Breast epithelium (tissue), 4 donors: Measurements from ENCODE around the gene CPN1. TPM values are rescaled to one million over a fixed set of nuclear protein-coding genes. Genes with fewer than 3 reads are reported as not detected.

ENCODE experiments used
- DNase-seq, 2 donors: peaks; one replicate each; pipeline ENCODE4 v3.0.0-alpha.2; 2019; ENCODE audit warnings: low spot score in 2 of 2
- H3K27ac ChIP-seq, 2 donors: fragments of 200-600 bp; sonication (generic) in 1 of 2; one replicate each; pipeline ENCODE4 v1.5.1; 2016 to 2019; ENCODE audit warnings: mild to moderate bottlenecking in 1 of 2
- H3K27me3 ChIP-seq, 2 donors: fragments of 200-600 bp; sonication (generic) in 1 of 2; one replicate each; pipeline versions ENCODE4 v1.5.1 to v1.6.0; 2017 to 2019; ENCODE audit warnings: control low read depth in 1 of 2, mild to moderate bottlenecking in 1 of 2
- H3K36me3 ChIP-seq: fragments of 200-600 bp; one replicate; pipeline ENCODE4 v1.5.1; 2019
- H3K4me1 ChIP-seq, 2 donors: fragments of 200-600 bp; sonication (generic); one replicate each; pipeline ENCODE4 v1.5.1; 2016 to 2019; ENCODE audit warnings: control low read depth in 1 of 2
- H3K4me3 ChIP-seq, 3 donors: fragments of 200-600 bp; sonication (generic); 1 replicate in 2 of 3; 2 replicates in 1 of 3; pipeline ENCODE4 v1.5.1; 2016 to 2019; ENCODE audit warnings: mild to moderate bottlenecking in 3 of 3, moderate library complexity in 2 of 3
- H3K9me3 ChIP-seq, 2 donors: fragments of 200-600 bp; sonication (generic) in 1 of 2; one replicate each; pipeline ENCODE4 v1.5.1; 2016 to 2019; ENCODE audit warnings: control low read depth in 1 of 2
- POLR2A ChIP-seq: fragments of 450-650 bp; IDR thresholded peaks from one replicate; pipeline ENCODE4 v1.6.1; 2016; ENCODE audit warnings: antibody characterized with exemption, mild to moderate bottlenecking, moderate library complexity
- POLR2AphosphoS5 ChIP-seq, 3 donors: sonication (generic); formaldehyde crosslinking; IDR thresholded peaks; one replicate each; pipeline ENCODE4 v1.6.1; 2017; ENCODE audit warnings: antibody characterized with exemption in 3 of 3
- intact Hi-C: fragments of 100-400 bp; cut with DNase I; formaldehyde crosslinking; loops from one replicate; pipeline ENCODE4 v1.15.1; 2023; ENCODE audit warnings: low total_unique reads
- total RNA-seq, 3 donors: library from RNA; depleted of rRNA; stranded (reverse); fragments of >200 nt; gene quantifications; one replicate each; pipeline ENCODE4 v1.1.0, GENCODE V29; 2016
- TF ChIP-seq, protein P1 (sequence below), 3 donors: fragments of 450-650 bp; IDR thresholded peaks; one replicate each; pipeline ENCODE4 v1.5.1; 2016 to 2017; ENCODE audit warnings: antibody characterized with exemption in 3 of 3, mild to moderate bottlenecking in 3 of 3, moderate library complexity in 3 of 3

The CPN1 gene
- total RNA-seq, 3 donors from 2014 or later, result not detected

DNA sequence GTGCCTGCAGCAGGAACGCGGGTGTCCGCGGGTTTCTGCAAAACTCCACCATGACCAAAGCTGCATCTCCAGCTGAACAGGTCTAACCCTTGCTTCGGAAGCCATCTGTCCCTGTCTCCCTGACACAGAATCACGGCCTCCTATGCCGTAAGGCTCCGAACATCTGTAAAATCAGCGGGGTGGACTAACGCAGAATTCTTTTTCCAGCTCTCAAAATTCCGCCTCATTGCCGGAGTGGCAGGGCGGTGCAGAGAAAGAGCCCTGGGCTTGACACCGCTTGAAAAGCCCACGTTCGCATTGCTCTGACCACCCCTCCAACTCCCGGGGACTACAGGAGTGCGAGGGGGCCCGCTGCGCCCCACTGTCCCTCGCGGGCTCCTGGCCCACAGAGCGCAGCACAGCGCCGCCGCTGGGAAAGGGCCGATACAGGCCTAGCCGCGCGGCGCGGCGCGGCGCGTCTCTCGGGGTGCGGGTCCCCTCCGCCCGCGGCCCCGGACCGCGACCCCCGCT lies 72.3 kb downstream of the CPN1 start:
- Histone ChIP-seq H3K4me1 (peaks cover 3% of the 10 kb centered on the region in 2 donors), H3K27me3 (no peaks in the 10 kb centered on the region), H3K27ac (peak overlapping the region; percentile 76 to 95), H3K9me3 (no peaks in the 10 kb centered on the region), H3K4me3 (peak overlapping the region; percentile 62 to 77 (median 74)), H3K36me3 (no peaks in the 10 kb centered on the region)
- DNase-seq, result no peak
- TF ChIP-seq POLR2AphosphoS5 (IDR thresholded peaks at IDR 0.05) (no peak), POLR2A (no peak)
- TF ChIP-seq, protein P1, sequence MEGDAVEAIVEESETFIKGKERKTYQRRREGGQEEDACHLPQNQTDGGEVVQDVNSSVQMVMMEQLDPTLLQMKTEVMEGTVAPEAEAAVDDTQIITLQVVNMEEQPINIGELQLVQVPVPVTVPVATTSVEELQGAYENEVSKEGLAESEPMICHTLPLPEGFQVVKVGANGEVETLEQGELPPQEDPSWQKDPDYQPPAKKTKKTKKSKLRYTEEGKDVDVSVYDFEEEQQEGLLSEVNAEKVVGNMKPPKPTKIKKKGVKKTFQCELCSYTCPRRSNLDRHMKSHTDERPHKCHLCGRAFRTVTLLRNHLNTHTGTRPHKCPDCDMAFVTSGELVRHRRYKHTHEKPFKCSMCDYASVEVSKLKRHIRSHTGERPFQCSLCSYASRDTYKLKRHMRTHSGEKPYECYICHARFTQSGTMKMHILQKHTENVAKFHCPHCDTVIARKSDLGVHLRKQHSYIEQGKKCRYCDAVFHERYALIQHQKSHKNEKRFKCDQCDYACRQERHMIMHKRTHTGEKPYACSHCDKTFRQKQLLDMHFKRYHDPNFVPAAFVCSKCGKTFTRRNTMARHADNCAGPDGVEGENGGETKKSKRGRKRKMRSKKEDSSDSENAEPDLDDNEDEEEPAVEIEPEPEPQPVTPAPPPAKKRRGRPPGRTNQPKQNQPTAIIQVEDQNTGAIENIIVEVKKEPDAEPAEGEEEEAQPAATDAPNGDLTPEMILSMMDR (IDR thresholded peaks at IDR 0.05), result no peak
- intact Hi-C loops, result no loop called here

DNA sequence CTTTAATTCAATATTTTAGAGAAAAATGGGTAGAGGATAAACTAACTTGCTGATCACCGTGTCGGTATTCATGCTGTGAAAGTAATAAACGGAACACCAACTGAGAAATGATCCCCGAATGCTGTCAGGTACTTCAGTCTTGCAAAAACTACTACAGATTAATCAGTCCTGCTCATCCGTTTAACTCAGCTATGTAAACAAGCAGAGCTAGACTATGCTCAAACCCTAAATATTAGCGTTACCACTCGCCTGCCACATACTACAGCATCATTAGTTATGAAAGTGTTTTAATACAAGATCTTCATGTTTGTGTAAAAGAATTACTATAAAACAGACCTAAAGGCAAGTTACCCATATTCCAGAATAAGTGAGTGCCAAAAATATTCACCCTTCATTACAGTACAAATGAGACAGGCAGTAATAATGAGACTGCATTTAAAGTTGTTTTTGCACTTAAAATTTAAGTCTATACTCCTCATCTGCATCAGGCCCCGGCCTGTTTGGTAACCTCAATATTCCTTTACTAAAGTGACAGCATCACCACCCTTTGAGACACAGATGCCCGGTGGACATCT lies 72.9 kb downstream of the CPN1 start:
- Histone ChIP-seq H3K4me1 (peaks cover 3% of the 10 kb centered on the region in 2 donors), H3K27ac (peak overlapping the region; percentile 76 to 95), H3K27me3 (no peaks in the 10 kb centered on the region), H3K9me3 (no peaks in the 10 kb centered on the region), H3K36me3 (no peaks in the 10 kb centered on the region), H3K4me3 (peak overlapping the region; percentile 62 to 77 (median 74))
- TF ChIP-seq, protein P1 (IDR thresholded peaks at IDR 0.05), result no peak
- TF ChIP-seq POLR2AphosphoS5 (IDR thresholded peaks at IDR 0.05) (no peak), POLR2A (no peak)
- intact Hi-C loops, result no loop called here
- DNase-seq, result no peak

DNA sequence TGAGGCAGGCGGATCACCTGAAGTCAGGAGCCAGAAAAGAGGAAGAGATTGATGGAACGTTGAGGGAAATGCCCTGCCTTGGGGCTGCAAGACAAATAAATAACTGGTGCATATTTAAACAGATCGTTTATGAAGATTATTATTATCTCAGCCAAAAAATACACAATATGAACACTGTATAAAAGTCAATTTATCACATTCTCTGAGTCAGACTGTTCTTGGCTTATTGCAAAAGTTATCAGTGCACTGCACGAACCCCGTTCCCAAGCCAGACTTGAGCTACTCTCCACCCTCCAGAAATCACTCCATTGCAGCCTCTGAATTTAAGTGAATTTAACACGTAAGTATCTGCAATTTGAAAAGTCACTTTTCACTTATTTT lies 73.5 kb downstream of the CPN1 start:
- Histone ChIP-seq H3K4me1 (peaks cover 3% of the 10 kb centered on the region in 2 donors), H3K9me3 (no peaks in the 10 kb centered on the region), H3K36me3 (no peaks in the 10 kb centered on the region), H3K4me3 (peak overlapping the region; percentile 62 to 77 (median 74)), H3K27me3 (no peaks in the 10 kb centered on the region), H3K27ac (peak overlapping the region in 1 of 2 donors; percentile 87)
- TF ChIP-seq POLR2AphosphoS5 (IDR thresholded peaks at IDR 0.05), result no peak
- TF ChIP-seq POLR2A, result no peak
- TF ChIP-seq, protein P1 (IDR thresholded peaks at IDR 0.05), result no peak
- intact Hi-C loops, result no loop called here
- DNase-seq, result no peak

DNA sequence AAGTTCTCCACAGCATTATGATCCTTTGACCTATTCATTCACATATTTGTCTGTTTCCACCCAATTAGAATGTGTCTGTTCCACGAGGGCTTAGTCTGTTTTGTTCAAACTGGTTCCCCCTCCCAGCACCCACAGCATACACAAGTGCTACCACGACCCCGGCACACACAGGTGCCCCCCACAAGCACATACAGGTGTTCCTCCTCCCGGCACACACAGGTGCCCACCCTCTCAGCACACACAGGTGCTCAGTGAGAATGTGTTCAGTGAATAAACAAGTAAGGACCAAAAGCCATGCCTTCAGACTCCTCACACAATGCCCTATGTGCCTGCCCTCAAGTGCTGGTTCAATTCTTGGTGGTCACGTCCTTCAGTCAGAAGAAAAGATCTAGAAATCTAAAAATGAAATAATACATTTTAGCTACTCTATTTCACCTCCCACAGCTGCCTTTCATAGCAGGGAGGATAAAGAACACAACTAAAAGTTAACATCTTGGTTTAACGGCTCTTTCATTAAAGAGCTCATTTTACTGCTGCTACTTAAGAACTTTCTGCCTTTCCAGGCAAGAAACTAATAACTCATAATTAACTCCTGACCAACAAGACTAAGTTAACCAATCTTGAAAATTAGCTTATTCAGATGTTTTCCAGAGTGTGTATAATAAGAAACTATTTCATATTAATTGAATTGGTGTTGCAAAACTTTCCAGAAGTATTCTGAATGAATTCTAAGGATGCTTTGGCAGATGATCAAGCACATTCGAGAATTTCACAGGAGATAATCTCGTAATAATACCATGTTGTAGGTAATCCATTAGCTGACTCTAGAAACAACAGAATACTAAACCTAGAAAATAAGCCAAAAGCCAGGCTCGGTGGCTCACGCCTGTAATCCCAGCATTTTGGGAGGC lies 74.2 kb downstream of the CPN1 start:
- DNase-seq, result no peak
- no peaks in the 10 kb centered on the region for H3K27me3 ChIP-seq
- intact Hi-C loops, result no loop called here
- H3K4me3 ChIP-seq, result peak overlapping the region; percentile 5 to 77 (median 74)
- H3K4me1 ChIP-seq, result peaks cover 3% of the 10 kb centered on the region in 2 donors
- no peaks in the 10 kb centered on the region for H3K36me3 ChIP-seq
- no peaks in the 10 kb centered on the region for H3K9me3 ChIP-seq
- H3K27ac ChIP-seq, result peak overlapping the region; percentile 41 to 87
- no peak for TF ChIP-seq POLR2A
- TF ChIP-seq, protein P1 (IDR thresholded peaks at IDR 0.05), result no peak
- no peak for TF ChIP-seq POLR2AphosphoS5 (IDR thresholded peaks at IDR 0.05)
